C4-2B (cell line): ENCODE measurements around the gene DBH.

Experiments used
- H3K27ac ChIP-seq: fragments of 450-650 bp; 2 replicates; pipeline ENCODE4 v1.5.1; 2017
- ZFX ChIP-seq: fragments of 450-650 bp; IDR thresholded peaks from 2 replicates; pipeline ENCODE4 v1.6.1; 2017
- TF ChIP-seq, protein P1 (sequence below): fragments of 450-650 bp; conservative IDR thresholded peaks from 2 replicates; pipeline ENCODE4 v1.5.1; 2017; ENCODE audit warnings: mild to moderate bottlenecking

DBH gene

GRCh38 chr9:133682818-133683585 lies 46.8 kb downstream of the DBH start:
- TF ChIP-seq, protein P1, sequence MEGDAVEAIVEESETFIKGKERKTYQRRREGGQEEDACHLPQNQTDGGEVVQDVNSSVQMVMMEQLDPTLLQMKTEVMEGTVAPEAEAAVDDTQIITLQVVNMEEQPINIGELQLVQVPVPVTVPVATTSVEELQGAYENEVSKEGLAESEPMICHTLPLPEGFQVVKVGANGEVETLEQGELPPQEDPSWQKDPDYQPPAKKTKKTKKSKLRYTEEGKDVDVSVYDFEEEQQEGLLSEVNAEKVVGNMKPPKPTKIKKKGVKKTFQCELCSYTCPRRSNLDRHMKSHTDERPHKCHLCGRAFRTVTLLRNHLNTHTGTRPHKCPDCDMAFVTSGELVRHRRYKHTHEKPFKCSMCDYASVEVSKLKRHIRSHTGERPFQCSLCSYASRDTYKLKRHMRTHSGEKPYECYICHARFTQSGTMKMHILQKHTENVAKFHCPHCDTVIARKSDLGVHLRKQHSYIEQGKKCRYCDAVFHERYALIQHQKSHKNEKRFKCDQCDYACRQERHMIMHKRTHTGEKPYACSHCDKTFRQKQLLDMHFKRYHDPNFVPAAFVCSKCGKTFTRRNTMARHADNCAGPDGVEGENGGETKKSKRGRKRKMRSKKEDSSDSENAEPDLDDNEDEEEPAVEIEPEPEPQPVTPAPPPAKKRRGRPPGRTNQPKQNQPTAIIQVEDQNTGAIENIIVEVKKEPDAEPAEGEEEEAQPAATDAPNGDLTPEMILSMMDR, result no peak
- no peak for TF ChIP-seq ZFX
- H3K27ac ChIP-seq, result no peak overlapping the region

- TF ChIP-seq, protein P1, result no peak
- no peak for TF ChIP-seq ZFX
- H3K27ac ChIP-seq, result no peak overlapping the region
These were observed 47.5 kb downstream of the DBH start for GRCh38 chr9:133683586-133684120.

DNA sequence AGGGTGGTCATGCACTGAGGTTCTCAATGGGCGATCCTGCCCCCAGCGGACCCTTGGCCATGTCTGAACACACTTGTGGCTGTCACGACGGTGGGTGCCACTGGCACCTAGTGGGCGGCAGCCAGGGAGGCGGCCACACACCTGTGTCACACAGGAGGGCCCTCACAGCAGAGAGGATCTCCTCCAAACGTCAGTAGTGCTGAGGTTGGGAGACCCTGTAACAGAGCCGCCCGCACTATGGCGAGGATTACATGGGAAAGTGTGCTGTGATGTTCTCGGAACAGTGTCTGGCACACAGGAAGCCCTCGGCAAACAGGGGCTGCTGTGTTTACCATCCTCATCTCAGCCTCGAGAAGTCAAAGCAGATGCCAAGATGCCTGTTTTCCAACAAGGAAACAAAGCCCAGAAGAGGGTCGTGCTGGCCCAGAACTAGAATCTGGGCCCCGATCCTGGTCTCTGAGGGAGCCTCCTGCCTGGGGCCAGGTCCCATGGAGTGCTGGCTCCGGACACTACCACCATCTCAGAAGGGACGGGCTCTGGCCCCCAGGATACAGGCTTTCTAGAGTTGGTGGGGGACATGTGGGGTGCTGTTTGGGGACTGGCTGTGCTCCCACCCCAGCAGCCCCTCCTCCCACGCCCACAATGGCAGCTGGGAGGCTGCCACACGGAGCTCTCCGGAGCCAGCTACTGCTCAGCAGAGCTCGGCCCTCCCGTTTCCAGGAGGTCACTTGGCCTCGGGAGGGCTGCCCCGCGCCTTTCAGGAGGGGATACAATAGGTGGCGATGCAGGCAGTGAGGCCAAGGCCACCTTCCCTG lies 48.2 kb downstream of the DBH start:
- H3K27ac ChIP-seq, result no peak overlapping the region

DNA sequence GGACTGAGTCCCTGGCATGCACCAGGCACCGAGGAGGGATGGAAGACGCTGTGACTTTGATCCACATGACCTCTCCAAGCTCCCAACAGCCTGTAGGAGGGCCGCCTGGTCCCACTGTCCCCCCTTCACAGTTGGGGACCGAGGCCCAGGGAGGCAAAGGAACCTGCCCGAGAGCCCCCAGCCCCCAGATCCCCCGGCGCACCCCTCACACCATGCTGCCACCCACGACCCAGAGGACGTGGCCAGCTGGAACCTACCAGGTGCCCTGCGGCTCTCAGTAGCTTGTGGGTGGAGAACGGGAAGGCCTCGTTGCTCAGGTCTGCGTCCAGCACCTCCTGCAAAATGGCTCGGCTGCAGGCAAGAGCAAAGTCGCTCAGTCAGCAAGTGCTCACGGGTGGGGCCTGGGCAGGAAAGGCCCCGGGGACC lies 48.8 kb downstream of the DBH start:
- TF ChIP-seq, protein P1, result no peak
- no peak for TF ChIP-seq ZFX
- no peak overlapping the region for H3K27ac ChIP-seq

More for the DNA sequence above, 48.2 kb downstream of the DBH start:
- TF ChIP-seq ZFX, result no peak
- TF ChIP-seq, protein P1, result no peak

DNA sequence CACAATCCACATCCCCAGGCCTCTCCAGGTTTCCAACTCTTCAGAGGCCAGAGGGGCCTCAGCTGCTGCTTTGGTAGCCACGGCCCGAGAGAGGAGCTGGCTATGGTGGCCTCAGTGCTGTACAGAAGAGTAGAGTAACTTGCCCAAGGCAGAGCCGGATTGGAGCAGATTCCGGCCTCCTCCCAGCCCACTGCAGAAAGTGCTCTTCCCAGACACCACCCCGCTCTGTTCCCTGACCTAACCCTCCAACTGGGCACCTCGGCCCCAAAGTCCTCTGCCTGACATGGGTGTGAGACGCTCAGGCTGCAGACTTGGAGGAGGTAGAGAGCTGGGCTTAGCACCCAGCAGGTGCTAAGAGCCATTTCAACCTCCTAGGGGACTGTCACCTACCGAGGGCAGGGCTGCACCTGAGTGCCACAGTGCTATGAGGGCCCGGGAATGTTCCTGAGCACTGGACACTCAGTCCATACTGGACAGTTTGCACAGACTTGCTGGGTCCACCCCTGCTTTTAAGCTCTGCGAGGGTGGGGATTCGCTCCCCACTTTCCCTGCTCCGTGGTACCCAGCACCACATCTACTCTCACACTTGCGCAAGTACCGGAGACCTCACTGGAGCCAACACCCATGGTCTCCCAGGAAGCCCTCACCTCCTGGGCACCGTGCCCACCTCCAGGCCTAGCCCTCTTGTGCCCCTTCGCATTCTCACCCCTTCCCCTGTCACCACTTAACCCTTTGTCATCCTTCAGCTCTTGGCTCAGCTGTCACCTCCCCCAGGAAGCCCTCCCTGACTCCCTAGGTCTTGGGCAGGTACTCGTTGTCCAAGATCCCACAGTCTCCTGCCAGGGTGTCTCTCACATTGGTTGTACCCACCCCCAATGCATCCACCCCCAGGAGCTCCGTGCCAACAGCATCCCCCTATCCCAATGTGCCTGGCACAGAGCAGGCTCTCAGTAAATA lies 49.8 kb downstream of the DBH start:
- no peak for TF ChIP-seq ZFX
- TF ChIP-seq, protein P1, result no peak
- no peak overlapping the region for H3K27ac ChIP-seq

- TF ChIP-seq ZFX, result no peak
- TF ChIP-seq, protein P1, result no peak
- H3K27ac ChIP-seq, result no peak overlapping the region
These were observed 50.7 kb downstream of the DBH start for GRCh38 chr9:133686642-133687575.
